Osteoblast (primary cell): ENCODE measurements around the gene ERC1. TPM values are rescaled to one million over a fixed set of nuclear protein-coding genes. Genes with fewer than 3 reads are reported as not detected.

ENCODE experiments used
- DNase-seq: peaks from one replicate; pipeline ENCODE4 v3.0.0; 2011; ENCODE audit warnings: low spot score, mixed read lengths; ENCODE audit not compliant: insufficient read length; ENCODE audit errors: missing footprints
- H2AFZ ChIP-seq: 2 replicates; pipeline ENCODE4 v1.6.0; 2011; ENCODE audit warnings: mild to moderate bottlenecking, low read length
- H3K27ac ChIP-seq: 2 replicates; pipeline ENCODE4 v1.5.1; 2011; ENCODE audit warnings: mild to moderate bottlenecking, low read depth, low read length, moderate library complexity
- H3K27me3 ChIP-seq: 2 replicates; pipeline ENCODE4 v1.6.0; 2012; ENCODE audit warnings: mild to moderate bottlenecking, control low read depth, inconsistent platforms, low read length, moderate library complexity; ENCODE audit not compliant: insufficient read depth
- H3K36me3 ChIP-seq: 2 replicates; pipeline ENCODE4 v1.5.1; 2011; ENCODE audit warnings: mild to moderate bottlenecking, low read length, control low read depth, moderate library complexity; ENCODE audit not compliant: insufficient read depth
- H3K4me1 ChIP-seq: 2 replicates; pipeline ENCODE4 v1.5.1; 2011; ENCODE audit warnings: mild to moderate bottlenecking, low read length, control low read depth, moderate library complexity; ENCODE audit not compliant: insufficient read depth
- H3K4me2 ChIP-seq: 2 replicates; pipeline ENCODE4 v1.6.0; 2011; ENCODE audit warnings: mild to moderate bottlenecking, low read length; ENCODE audit not compliant: insufficient read depth
- H3K4me3 ChIP-seq: fragments of 200-600 bp; sonication (generic); 3 replicates; pipeline ENCODE4 v1.5.1; 2012; ENCODE audit warnings: mild to moderate bottlenecking, low read length, inconsistent platforms; ENCODE audit not compliant: insufficient read depth
- H3K79me2 ChIP-seq: 2 replicates; pipeline ENCODE4 v1.6.0; 2012; ENCODE audit warnings: mild to moderate bottlenecking, low read length, control low read depth, inconsistent platforms; ENCODE audit not compliant: insufficient read depth
- H3K9me3 ChIP-seq: 2 replicates; pipeline ENCODE4 v1.5.1; 2011; ENCODE audit warnings: low read depth, low read length, control low read depth
- H4K20me1 ChIP-seq: 2 replicates; pipeline ENCODE4 v1.6.0; 2012; ENCODE audit warnings: mild to moderate bottlenecking, low read length, control low read depth; ENCODE audit not compliant: insufficient read depth
- CTCF ChIP-seq: IDR thresholded peaks from 2 replicates; pipeline ENCODE4 v1.5.1; 2011; ENCODE audit warnings: mild to moderate bottlenecking, low read depth, low read length, moderate library complexity; ENCODE audit errors: extremely low read depth
- total RNA-seq: library from RNA; depleted of rRNA; stranded (reverse); fragments of >200 nt; gene quantifications from 2 replicates; pipeline ENCODE4 v1.2.3, GENCODE V29; 2012

Gene ERC1
- total RNA-seq, 1 donor: 36.2 TPM

- Histone ChIP-seq H3K27ac (no peak overlapping the region), H3K27me3 (no peaks in the 10 kb centered on the region), H3K36me3 (no peaks in the 10 kb centered on the region), H2AFZ (no peak overlapping the region), H4K20me1 (no peaks in the 10 kb centered on the region), H3K4me1 (peaks cover 20% of the 10 kb centered on the region), H3K4me3 (no peak overlapping the region), H3K4me2 (no peak overlapping the region), H3K79me2 (no peaks in the 10 kb centered on the region), H3K9me3 (no peaks in the 10 kb centered on the region)
- no peak for DNase-seq
- no peak for TF ChIP-seq CTCF
These were observed 472.3 kb downstream of the ERC1 start for GRCh38 chr12:1463073-1463905.

- H3K4me3 ChIP-seq: no peak overlapping the region
- no peak overlapping the region for H3K4me2 ChIP-seq
- DNase-seq: no peak
- H3K4me1 ChIP-seq: peaks cover 22% of the 10 kb centered on the region
- H3K9me3 ChIP-seq: no peaks in the 10 kb centered on the region
- no peaks in the 10 kb centered on the region for H4K20me1 ChIP-seq
- no peaks in the 10 kb centered on the region for H3K36me3 ChIP-seq
- TF ChIP-seq CTCF: no peak
- H3K79me2 ChIP-seq: no peaks in the 10 kb centered on the region
- H2AFZ ChIP-seq: no peak overlapping the region
- H3K27me3 ChIP-seq: no peaks in the 10 kb centered on the region
- no peak overlapping the region for H3K27ac ChIP-seq
These were observed 473.9 kb downstream of the ERC1 start for GRCh38 chr12:1464925-1465324.

GRCh38 chr12:1465990-1466389 is 475.0 kb downstream of the ERC1 start:
- Histone ChIP-seq H3K27me3 (no peaks in the 10 kb centered on the region), H2AFZ (no peak overlapping the region), H3K79me2 (no peaks in the 10 kb centered on the region), H3K27ac (no peak overlapping the region), H4K20me1 (no peaks in the 10 kb centered on the region), H3K4me2 (no peak overlapping the region), H3K4me3 (no peak overlapping the region), H3K9me3 (no peaks in the 10 kb centered on the region), H3K4me1 (peaks cover 33% of the 10 kb centered on the region), H3K36me3 (no peaks in the 10 kb centered on the region)
- no peak for DNase-seq
- no peak for TF ChIP-seq CTCF

GRCh38 chr12:1466481-1467154 is 475.6 kb downstream of the ERC1 start:
- Histone ChIP-seq H3K4me3 (no peak overlapping the region), H3K27ac (no peak overlapping the region), H3K4me1 (peaks cover 39% of the 10 kb centered on the region), H3K4me2 (no peak overlapping the region), H4K20me1 (no peaks in the 10 kb centered on the region), H3K79me2 (no peaks in the 10 kb centered on the region), H3K27me3 (no peaks in the 10 kb centered on the region), H2AFZ (no peak overlapping the region), H3K36me3 (no peaks in the 10 kb centered on the region), H3K9me3 (no peaks in the 10 kb centered on the region)
- TF ChIP-seq CTCF: no peak
- no peak for DNase-seq
